ENCODE measurements around the gene RTCA.
"Not testable (repeated sequence)": the region's sequence is repeated elsewhere in the genome, so short reads cannot be mapped to it uniquely, and the experiment has no call there.

The RTCA gene

GRCh38 chr1:100258427-100258826 is 7.6 kb upstream of the RTCA start:
- not testable (repeated sequence) for DNase-seq (ENCODE audit: low spot score)

DNA sequence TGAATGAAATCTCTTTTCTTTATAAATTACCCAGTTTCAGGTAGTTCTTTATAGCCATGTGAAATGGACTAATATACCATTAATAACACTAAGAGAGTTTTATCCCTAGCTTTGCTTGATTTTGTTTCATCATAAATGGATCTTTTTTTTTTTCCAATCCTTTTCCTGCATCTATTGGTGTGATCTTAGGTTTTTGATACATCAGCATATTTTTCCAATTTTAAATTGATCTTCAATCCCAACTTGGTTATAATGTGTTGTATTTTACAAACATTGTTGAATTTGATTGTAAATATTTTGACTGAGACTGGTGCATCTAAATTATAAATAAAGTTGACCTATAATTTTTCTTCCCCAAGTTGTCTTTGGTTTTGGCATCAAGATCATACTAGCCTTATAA is 4.3 kb upstream of the RTCA start:
- no peak for DNase-seq (ENCODE audit: low spot score)

DNA sequence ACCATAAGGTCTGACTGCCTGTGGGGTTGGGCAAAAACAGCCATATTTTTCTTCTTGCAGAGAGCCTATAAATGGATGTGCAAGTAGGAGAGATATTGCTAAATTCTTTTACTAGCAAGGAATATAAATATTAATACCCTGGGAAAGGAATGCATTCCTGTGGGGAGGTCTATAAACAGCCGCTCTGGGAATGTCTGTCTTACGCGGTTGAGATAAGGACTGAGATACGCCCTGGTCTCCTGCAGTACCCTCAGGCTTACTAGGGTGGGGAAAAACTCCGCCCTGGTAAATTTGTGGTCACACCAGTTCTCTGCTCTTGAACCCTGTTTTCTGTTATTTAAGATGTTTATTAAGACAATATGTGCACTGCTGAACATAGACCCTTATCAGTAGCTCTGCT is 1.9 kb upstream of the RTCA start:
- not testable (repeated sequence) for DNase-seq (ENCODE audit: low spot score)

- peak; percentile 69 for DNase-seq (ENCODE audit: low spot score)
Observed at GRCh38 chr1:100265562-100265930, 470 bp upstream of the RTCA start.

DNA sequence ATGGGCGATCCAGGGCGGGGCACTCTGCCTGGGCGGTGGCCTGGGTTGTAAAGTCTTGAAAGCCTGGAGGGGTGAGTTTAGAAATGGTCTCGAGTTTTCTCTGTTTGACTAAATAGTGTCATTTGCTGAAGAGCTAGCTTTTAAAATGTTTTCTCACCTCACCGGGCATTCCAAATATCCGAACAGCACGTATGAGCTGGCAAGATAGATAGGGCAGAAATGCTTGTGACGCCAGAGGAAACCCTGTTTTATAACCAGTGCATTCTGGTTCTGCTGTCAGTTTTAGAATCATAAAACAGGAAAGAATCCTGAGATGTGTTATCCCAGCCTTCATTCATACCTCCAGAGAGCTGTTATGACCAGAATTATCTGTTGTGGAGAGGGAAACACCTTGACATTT is 725 bp downstream of the RTCA start:
- peak; percentile 44 for DNase-seq (ENCODE audit: low spot score)

- DNase-seq (ENCODE audit: low spot score): peak; percentile 12
Observed at GRCh38 chr1:100267284-100267683, 1.3 kb downstream of the RTCA start.

GRCh38 chr1:100268202-100268601 is 2.2 kb downstream of the RTCA start:
- DNase-seq (ENCODE audit: low spot score): no peak

GRCh38 chr1:100277866-100278265 is 11.8 kb downstream of the RTCA start:
- DNase-seq (ENCODE audit: low spot score): no peak

- DNase-seq (ENCODE audit: low spot score): no peak
Observed at GRCh38 chr1:100279358-100279923, 13.4 kb downstream of the RTCA start.

DNA sequence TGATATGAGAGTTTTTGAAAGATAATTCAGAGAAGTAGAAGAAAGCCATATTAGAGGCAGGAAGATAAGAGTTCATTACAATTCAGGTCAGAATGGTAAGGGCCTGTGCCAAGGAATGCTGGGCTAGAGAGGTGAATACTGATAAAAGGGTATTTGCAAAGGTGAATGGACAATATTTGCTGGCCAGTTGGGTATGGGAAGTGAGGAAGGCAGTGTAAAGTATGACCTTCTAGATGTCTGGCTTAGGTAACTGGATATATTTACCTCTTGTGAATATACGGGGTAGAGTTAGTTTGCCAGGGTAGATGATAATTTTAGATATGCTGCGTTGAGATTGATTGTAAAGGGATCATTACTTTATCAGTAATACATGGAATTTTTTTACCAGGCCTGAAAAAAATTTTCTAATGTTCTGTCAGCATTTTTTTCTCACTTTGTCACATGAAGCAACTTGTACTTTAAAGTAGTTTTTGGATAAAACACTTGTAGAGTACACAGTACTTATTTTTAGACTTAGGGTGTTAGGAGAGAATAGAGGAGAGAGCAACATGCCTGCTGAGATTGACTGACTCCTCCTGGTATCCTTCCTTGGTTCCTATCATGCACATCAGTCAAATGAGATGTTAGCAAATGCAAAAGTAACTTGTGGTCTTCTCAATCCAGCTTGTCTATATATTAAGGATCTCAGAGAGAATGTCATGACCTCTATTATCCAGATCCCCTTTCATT is 14.1 kb downstream of the RTCA start:
- no peak for DNase-seq (ENCODE audit: low spot score)

- DNase-seq (ENCODE audit: low spot score): no peak
Observed at GRCh38 chr1:100284591-100284990, 18.6 kb downstream of the RTCA start.

DNA sequence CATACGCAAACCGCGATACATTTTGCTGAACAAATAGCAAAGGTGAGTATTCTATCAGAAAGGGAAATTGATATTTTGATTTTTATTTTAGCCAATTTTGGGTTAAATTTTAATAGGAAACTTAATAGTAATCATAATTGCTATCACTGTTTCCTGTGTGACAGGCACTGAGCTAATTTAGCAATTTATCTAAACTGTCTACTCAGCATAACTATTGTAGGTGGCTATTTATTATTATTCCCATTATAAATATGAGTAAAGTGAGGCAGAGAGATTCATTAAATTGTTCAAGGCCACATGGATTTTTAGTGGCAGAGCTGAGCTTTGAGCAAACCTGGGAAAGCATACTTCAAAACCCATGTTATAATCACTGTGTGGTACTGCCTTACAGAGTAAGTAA is 21.1 kb downstream of the RTCA start:
- no peak for DNase-seq (ENCODE audit: low spot score)

DNA sequence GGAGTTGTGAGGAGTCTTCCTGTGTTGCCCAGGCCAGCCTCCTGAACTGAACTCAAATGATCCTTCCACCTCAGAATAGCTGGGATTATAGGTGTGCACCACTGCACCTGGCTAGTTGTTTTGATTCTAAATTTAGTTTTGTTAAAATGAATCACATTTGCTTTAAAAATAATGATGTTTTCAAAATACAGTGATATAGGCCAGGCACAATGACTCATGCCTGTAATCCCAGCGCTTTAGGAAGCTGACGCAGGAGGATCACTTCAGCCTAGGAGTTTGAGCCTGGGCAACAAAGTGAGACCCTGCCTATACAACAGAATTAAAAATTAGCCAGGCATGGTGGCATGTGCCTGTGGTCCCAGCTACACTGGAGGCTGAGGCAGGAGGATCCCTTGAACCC is 24.3 kb downstream of the RTCA start:
- DNase-seq (ENCODE audit: low spot score): no peak

GRCh38 chr1:100292711-100293110 is 26.7 kb downstream of the RTCA start:
- DNase-seq (ENCODE audit: low spot score): no peak

- no peak for DNase-seq (ENCODE audit: low spot score)
Observed at GRCh38 chr1:100296140-100296539, 30.1 kb downstream of the RTCA start.

DNA sequence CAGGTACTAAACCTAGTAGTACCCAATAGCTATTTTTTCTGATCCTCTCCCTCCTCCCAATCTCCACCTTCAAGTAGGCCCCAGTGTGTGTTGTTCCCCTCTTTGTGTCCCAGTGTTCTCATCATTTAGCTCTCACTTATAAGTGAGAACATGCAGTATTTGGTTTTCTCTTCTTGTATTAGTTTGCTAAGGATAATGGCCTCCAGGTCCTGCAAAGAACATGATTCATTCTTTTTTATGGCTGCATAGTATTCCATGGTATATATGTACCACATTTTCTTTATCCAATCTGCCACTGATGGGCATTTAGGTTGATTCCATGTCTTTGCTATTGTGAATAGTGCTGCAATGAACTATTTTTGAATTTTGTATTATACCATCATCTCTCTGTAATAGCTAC is 31.0 kb downstream of the RTCA start:
- DNase-seq (ENCODE audit: low spot score): not testable (repeated sequence)

DNA sequence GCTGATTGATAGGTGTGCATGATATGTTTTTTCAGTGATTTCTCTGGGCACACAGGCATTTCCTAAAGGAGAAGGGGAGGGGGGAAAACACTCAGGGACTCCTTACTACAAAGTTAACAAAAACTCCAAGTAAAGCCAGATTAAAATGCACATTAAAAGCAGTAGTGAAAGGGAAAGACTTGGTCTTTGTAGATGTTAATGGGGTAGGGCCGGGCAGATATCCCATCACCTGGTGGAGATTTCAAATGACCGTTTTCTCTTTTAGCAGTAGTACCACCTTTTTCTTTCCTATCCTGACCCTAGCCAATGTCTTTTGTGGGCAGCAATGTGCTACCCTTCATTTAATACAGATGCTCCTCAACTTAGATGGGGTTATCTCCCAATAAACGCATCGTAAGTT is 32.5 kb downstream of the RTCA start:
- no peak for DNase-seq (ENCODE audit: low spot score)

DNA sequence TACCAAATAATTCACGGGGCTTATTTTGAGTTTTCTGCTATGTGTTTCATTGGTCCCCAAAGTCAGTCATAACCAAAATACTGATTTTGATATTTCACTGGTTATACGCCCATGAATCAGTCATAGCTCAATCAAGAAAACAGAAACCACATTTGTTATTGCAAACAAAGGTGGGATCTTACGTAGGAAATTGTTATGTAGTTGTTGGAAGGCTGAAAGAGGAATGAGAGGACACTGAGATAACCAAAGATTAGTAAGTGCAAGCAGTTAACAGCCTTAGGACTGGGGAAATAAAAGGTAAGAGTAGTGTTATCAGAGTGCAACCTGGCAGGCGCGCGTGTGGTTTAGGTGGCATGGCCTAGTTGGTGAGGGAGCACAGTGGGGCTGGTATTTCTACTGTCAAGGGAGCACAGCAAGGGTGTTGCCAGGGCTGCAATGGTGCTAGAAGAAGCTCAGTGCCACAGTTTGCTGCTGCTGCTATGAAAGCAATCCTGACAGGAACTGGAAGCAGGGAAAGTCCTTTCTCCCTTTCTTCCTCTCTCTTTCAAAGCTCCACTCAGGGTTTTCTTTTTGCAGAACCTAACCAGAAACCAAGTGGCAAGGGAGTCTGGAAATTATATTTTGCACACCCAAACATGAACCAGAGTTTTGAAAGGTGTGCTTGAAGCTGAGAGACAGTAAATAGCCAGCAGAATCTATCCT is 33.7 kb downstream of the RTCA start:
- DNase-seq (ENCODE audit: low spot score): no peak

GRCh38 chr1:100300691-100301090 is 34.7 kb downstream of the RTCA start:
- DNase-seq (ENCODE audit: low spot score): no peak

GRCh38 chr1:100302739-100303138 is 36.7 kb downstream of the RTCA start:
- DNase-seq (ENCODE audit: low spot score): no peak

GRCh38 chr1:100304227-100304626 is 38.2 kb downstream of the RTCA start:
- DNase-seq (ENCODE audit: low spot score): no peak

- no peak for DNase-seq (ENCODE audit: low spot score)
Observed at GRCh38 chr1:100304921-100305320, 38.9 kb downstream of the RTCA start.

DNA sequence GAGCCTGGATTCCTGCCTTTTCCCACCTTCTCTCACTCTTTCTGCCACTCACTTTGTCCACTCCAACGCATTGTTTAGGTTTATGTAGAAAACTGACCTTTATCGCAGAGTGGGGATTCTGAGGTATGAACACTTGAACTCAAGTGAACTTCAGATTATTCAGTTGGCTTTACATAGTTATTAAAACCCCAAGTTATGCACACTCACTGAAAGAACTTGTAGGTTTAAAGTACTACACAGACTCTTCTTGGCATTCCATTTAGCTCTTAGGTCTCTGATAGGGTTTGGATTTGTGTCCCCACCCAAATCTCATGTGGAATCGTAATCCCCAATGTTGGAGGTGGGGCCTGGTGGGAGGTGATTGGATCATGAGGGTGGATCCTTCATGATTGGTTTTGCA is 39.9 kb downstream of the RTCA start:
- no peak for DNase-seq (ENCODE audit: low spot score)
